HUDEP-2 (cell line): ENCODE results near the gene FAM114A1.
"Not testable (repeated sequence)": the region's sequence is repeated elsewhere in the genome, so short reads cannot be mapped to it uniquely, and the experiment has no call there.

Source experiments
- DNase-seq, 76 experiments: peaks; one replicate each; lab custom pipeline; 2025; ENCODE audit not compliant: unreplicated experiment in 76 of 76; lab: John Stamatoyannopoulos, UW

The FAM114A1 gene

GRCh38 chr4:38928974-38929373 is 61.4 kb downstream of the FAM114A1 start:
- no peak for DNase-seq

DNA sequence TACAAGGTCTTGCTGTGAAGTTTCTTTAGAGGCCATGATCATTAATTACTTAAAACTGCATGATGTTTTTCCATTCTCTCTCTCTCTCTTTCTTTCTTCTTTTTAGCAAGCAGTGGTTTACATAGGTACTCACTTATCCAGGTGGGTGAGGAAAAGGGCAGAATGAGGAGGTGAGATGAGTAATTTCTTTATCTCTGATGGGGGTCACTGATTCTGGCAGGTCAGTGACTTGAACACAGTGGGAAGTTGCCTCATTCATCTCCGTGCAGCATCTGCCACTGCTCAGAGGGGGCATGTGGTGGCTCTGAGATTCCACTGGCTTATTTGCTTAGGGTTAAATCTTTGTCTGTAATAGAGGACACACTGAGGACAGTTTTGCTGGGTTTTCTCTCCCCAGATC is 62.6 kb downstream of the FAM114A1 start:
- DNase-seq = no peak

DNA sequence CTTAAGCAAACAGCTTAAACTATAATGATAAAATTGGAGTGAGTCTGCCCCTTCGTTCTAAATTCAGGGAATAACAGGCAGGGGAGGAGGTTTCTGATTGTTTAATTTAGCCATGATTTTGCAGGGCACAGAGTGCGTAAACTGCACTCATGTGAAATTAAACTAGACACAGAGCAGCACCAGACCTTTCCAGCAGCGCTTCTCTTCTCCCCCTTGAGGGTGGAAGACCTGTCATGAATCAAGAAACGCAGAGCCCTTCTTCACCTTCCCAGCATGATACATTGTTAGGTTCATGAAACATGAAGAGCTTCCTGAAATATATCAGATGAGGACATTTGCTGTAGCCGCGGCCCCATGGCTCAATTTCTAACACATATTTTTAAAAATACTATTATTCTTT is 63.1 kb downstream of the FAM114A1 start:
- no peak for DNase-seq

GRCh38 chr4:38931125-38931524 is 63.5 kb downstream of the FAM114A1 start:
- DNase-seq = no peak

DNA sequence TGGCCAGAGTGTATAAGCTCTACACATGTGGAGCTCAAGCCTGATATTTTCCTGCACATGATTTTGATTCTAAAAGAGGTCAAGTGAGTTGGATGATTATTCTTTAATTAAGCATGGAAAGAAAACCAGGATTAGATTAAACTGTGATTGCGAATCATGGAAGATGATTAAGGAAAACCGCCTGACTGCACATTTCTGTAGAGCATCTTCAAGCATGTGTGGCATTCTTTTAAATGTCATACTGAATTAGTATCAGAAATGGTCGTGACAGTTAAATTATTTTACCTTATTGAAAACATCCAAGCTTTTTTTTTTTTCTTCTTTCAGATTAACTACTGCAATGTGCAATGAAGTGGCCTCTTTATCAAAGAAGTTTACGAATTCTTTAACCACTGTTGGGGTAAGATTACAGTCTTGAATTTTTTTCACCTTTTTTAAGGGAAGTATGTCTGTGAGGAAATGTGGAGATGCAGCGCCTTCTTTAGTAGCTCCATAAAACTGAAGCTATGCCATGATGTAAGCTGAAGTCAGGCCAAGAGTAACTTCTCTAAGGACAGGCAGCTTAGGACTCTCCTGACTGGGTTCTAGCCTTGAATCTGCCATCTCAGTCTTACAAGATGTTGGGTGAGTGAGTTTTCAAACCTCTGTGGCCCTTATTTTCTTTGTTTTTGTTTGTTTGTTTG is 67.9 kb downstream of the FAM114A1 start:
- no peak for DNase-seq

DNA sequence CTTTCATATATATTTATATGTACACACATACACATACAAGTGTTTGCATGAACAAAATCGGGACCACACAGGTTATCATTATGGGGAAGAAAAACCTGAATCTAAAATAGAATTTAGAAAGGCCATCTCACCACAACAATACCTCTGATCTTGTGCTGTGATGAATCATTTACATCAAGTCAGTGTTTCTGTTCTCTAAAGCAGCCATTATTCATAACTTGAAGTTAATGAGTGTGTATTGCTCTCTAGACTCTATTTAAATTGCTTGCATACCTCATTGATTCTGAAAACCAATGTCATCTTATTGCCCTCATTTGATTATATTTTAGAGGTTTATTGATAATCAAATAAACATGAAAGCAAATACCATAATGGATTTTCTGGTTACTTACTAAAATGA is 71.6 kb downstream of the FAM114A1 start:
- DNase-seq = no peak

DNA sequence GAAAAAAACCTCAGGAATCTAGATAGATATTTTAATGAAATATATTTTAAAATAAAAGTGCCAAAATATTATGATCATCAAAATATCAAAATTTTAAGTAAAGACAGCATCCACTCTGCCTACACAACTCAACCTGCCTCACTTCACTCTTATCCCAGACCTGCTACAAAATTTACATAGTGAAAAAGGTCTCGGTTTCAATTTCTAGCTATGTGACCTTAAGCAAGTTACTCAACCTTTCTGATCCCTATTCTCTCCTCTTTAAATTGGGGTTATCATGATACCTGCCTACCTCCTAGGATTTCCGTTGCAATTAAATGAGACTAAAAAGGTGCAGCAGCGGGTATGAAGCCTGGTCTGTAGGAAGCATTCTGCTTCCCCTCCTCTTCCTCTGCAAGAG is 72.9 kb downstream of the FAM114A1 start:
- DNase-seq = no peak

GRCh38 chr4:38941906-38942305 is 74.3 kb downstream of the FAM114A1 start:
- DNase-seq = not testable (repeated sequence)

DNA sequence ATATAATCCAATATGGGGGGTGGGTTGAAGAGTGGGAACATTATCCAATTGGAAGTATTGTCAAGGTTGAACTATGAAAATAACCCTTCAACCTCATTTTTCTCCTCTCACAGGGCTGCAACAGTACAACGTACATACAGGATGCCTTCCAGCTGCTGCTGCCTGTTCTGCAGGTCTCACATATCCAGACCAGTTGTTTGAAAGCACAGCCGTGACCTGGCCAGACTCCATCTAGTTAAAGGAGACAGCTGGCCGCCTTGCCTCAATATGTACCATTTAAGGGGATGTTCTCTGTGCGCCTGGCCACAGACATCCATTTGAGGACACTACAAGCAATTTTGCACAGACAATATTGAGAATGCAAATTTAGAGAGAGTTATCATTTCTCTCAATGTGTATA is 75.7 kb downstream of the FAM114A1 start:
- no peak for DNase-seq

DNA sequence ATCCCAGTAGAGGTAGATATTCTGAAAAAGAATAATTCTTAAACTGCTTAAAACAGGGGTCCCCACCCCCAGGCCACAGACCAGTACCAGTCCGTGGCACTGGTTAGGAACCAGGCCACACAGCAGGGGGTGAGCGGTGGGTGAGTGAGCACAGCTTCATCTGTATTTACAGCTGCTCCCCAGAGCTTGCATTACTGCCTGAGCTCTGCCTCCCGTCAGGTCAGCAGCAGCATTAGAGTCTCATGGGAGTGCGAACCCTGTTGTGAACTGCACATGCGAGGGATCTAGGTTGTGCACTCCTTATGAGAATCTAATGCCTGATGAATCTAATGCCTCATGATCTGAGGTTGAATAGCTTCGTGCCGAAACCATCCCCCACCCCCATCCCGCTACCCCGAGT is 76.8 kb downstream of the FAM114A1 start:
- DNase-seq = no peak

DNA sequence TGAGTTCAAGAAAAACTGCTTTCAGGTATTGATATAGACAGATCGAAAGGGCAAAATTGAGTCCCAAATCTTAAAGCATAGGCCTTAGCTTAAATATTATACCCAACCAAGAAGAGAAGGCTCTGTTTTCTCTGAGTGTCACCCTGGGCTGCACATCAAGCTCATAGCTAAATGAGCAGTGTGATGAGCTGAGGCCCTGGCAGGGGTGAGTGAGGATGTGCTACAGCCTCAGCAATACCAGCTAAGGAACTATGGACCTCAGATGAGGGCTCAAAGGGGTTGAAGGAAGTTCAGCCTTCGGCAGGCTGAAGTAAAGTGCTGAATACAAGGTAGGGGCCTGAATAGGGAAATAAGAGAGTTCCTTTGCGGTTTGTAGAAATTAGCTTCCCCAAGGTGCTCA is 79.3 kb downstream of the FAM114A1 start:
- DNase-seq = no peak

DNA sequence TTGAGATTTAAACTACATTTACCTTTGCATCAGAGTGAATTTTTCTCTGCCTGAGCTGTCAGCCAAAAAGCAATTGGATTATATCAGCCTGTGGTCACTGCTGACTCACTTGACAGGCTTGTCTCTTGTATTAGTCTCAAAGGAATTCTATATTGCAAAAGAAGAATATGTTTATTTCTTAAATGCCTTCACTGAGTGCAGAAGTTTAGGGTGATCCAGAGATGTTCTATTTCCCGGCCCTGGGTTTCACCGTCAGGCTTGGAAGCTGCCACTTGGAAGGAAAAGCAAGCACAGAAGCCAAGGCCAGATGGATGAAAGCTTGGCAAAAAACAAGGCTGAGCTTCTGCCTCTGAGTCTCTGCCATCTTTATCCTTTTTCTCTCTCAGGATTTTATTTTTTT is 80.9 kb downstream of the FAM114A1 start:
- DNase-seq = no peak

DNA sequence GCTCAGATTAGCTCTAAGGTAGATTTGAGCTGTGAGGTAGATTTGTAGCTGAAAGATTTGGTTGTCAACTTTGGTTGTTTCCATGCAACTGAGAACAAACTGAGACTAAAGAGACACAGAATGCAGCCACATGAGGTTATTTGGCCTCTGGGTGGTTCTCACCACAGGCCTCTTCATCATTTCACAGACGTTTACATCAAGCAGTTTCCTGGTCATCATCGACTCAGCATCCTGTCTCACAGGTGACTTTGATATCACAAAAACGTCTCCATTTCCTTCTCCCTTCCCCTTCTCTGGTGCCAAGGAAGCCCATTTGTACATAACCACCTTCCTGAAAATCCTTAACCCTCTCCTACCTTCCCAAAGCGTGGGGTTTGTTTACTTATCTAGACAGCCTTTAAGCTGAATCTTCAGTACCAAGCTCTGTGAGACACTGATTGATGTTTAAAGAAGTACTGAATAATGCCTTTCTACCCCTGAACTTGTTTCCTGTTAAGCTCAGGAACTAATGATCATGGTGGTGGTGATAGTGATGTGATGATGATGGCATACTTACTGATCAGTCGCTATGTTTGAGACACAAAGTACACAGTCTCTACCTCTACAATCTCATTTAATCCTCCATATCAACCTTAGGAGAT is 81.9 kb downstream of the FAM114A1 start:
- no peak for DNase-seq

GRCh38 chr4:38950159-38950558 is 82.6 kb downstream of the FAM114A1 start:
- DNase-seq = no peak

- no peak for DNase-seq
Observed at GRCh38 chr4:38950734-38951133, 83.1 kb downstream of the FAM114A1 start.

DNA sequence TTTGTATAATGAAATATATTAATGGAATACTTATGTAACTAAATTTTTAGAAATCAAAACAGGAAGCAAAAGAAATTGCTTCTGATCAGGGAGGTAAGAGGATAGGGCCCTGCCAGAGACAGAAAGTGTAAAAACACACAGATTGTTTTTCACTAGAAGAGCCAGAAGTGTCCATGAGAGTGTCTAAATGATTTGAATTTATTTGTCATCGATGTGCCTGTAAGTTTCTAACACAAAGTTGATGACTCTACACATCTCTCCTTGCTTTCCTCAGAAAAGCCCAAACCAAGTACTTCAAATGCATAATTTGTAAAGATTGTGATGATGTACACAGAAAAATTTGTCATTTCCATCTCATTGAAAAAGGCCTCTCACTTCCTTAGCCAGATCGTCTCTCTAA is 84.0 kb downstream of the FAM114A1 start:
- no peak for DNase-seq

DNA sequence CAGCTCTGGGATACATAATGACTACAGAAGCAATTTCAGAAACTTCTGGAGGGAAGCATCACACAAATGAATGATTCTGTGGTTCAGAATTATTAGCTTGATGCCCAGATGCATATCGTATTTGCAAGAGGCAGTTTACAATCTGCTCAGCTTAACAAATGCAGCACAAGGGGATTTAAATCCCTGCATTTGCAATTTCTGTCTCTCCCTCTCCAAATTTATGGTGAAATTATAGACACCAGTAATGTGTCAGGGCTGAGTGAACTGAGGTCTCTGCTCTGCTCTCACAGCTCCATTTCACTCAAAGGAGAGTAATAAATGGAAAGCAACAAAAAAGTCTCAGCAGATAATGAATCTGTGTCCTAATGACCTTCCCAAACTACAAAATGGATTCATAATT is 84.4 kb downstream of the FAM114A1 start:
- DNase-seq = no peak

DNA sequence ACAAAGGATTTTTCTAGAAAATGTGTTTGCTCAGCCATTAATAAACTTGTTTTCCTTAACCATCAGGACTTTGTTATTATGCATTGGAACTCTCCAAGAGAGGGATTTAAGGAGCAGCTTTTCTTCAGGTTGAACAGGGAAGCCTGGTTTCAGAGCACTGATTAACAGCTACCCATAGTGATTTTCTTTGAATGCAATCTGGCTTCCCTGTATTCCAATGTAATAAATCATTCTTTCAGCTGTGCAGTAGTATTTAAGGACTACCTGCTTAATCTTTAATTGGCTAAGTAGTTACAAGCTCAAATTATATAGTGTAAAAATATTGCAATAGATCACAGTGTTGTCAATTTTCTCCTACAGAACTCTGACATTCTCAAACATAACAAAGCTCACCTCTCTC is 87.1 kb downstream of the FAM114A1 start:
- DNase-seq = no peak

GRCh38 chr4:38955957-38956356 is 88.4 kb downstream of the FAM114A1 start:
- no peak for DNase-seq

- no peak for DNase-seq
Observed at GRCh38 chr4:38957261-38957815, 89.7 kb downstream of the FAM114A1 start.

DNA sequence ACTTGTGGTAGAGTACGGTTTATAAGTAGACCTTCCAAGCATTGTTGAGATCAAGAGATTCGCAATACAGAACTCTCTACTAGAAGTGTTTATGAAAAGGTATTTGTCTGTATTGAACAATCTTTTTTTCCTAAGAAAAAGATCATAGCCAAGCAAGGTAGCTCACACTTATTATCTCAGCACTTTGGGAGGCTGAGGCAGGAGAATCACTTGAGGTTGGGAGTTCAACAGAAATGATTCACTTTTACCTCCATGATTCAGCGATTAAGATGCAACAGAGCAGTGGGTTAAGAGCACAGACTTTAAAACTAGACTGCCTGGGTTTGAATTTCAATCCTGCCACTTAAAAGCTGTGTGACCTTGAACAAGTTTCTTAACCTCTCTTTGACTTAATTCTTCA is 90.3 kb downstream of the FAM114A1 start:
- DNase-seq = no peak

DNA sequence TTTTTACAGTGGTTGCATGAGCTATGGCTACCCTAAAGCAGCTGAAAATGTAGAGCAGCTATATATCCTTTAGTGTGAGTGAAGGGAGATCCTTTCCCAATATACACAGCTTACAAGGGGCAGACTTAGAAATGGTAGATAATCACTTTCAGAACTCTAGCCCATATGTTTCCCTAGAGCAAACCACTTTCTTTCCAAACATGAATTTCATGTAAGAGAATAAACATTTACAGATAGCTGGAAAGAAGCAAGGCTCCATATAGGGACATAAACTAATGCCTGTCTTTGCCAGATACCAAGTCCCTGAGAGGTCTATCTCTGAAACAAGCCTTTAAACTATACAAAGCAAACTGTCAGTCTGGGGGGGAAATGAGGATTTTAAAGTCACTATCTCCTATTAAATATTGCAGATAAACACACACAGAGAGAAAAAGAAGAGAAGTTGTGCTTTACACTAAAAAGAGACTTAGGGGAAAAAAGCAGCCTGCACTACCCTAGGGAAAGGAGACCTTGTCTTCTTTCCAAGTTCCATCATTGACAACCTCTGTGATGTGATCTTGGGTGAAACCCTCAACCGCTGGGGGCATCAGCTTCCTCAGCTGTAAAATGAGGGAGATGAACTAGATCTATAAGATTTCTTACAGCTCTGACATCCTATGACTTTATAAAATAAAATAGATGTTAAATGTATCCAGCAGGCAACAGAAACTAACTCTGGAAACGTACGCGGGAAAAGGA is 91.0 kb downstream of the FAM114A1 start:
- no peak for DNase-seq
